GM21786 (cell line): ENCODE results near the gene GPR17.

ENCODE experiments used
- ATAC-seq: cut with Tn5 transposase; IDR thresholded peaks from one replicate; pipeline ENCODE4 v1.9.1; 2021; ENCODE audit not compliant: unreplicated experiment

The GPR17 gene

DNA sequence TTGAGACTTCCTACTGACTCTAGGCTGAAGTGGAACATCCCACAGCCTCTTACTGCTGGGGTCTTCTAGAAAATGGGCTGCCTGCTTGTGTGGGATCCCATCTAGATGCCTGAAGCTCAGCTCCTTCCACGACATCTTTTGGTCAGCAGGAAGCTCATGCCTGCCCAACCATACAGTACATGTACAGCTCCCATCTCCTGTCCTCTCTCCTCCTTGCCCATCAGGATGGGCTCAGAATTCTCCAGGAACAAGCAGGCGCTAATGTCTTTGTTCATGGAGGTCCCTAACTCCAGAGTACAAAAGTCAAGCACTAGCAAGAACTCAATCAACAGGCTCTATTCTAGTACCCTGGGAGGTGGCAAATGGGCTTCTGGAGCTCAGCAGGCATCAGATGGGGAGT lies 31.7 kb upstream of the GPR17 start:
- ATAC-seq, result no peak

GRCh38 chr2:127614731-127615130 lies 31.2 kb upstream of the GPR17 start:
- no peak for ATAC-seq

- ATAC-seq, result no peak
These were observed 30.3 kb upstream of the GPR17 start for GRCh38 chr2:127615511-127616166.

DNA sequence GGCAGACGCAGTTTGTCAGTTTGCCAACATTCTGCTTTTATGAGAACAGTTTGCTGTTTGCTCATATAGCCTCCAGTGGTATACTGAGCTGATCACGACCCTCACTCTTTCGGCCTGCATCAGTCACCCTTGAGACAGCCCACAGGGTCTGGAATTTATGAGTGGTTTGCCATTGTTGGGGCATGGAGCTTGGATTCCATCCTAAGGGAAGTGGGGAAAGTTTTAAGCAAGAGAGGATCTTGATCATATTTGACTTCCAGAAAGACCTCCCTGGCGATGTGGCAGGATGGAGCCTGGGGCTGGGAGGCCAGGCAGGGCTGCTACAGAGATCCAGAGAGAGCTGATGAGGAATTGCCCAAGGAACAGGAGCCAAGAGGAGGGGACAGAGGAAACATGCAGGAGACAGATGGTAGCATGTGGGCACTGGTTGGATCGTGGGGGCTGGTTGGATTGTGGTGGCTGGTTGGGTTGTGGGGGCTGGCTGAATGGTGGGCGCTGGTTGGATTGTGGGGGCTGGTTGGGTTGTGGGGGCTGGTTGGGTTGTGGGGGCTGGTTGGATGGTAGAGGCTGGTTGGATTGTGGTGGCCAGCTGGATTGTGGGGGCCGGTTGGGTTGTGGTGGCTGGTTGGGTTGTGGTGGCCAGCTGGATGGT lies 27.3 kb upstream of the GPR17 start:
- ATAC-seq, result no peak

- no peak for ATAC-seq
These were observed 26.8 kb upstream of the GPR17 start for GRCh38 chr2:127619203-127619590.

DNA sequence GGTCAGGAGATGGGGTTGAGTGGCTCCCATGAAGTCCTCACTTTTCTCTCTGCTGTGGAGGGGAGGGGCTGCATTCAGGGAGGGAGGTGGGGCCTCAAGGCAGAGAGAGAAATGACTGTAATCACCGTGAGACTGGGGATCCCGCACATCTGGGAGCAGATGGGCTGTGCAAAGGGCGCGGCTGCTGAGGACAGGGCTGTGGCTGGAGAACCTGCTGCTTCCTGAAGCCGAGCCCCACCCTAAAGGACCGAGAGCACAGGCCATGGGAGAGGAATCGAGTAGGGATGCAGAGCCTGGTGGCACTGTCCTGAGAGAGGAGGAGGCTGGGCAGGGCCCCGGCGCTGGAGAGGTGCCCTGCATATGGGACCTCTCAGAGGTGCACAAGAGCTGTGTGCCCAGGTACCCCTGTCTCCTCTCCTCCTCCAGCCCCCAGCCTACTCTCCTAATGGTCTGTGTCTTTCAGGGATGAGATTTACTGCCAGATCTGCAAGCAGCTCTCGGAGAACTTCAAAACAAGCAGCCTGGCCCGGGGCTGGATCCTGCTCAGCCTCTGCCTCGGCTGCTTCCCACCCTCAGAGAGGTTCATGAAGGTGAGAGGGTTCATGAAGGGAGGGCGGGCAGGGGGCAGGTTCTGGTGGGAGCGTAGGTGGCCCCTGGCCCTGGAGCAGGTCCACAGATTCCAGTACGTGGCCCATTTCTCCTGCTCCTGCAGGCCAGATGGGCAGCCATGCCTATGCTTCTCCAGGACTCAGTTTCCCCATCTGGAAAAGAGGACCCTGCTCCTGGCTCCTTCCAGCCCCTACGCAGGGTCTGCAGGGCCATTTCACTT lies 25.9 kb upstream of the GPR17 start:
- ATAC-seq, result no peak

GRCh38 chr2:127620866-127621265 lies 25.1 kb upstream of the GPR17 start:
- no peak for ATAC-seq

DNA sequence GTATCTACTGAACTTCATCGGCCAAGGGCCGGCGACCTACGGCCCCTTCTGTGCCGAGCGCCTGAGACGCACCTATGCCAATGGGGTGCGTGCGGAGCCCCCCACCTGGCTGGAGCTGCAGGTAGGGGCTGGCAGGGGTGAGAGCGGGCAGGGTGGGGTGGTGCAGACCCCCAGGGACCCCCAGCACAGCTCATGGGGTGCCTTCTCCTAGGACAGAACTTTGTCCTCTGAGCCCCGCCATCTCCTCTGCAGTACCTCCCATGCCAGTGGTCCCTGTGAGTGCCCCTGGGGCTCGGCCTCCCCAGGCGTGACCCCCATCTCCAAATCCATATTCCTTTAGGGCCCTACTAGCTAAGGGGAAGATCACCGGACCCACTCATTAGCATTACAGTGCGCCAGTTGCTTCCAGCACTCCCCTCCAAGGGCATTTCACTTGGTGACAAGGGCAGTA lies 23.9 kb upstream of the GPR17 start:
- ATAC-seq, result no peak

DNA sequence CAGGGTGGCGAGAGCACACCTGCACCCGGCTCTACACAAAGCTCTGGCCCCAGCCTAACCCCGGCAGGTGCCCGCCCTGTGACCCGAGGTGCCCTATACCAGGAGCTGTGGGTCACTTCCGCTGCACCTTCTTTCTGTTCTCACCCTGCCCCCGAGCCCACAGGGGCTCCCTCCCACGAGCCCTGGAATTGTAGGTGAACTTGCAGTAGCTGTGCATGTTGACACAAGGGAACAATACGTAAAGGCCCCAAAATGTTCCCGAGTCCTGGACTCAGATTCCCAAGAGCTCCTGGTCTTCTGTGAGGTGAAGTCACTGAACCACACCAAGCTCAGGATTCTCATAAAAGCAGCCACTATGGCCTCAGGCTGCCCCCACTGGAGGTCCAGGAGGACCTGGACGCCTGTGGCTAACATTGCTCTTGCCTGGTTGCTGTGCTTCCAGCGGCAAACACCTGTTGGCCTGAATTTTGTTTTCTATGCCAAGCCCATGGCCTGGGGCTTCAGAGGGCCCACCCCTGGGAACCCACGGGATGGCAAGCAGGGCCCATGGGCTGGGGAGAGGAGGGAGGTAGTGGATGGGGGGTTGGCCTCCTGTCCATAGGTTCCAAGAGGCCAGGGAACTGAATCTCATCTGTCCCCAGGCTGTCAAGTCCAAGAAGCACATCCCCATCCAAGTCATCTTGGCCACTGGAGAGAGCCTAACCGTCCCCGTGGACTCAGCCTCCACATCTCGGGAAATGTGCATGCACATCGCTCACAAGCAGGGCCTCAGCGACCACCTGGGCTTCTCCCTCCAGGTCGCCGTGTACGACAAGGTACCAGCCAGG lies 23.2 kb upstream of the GPR17 start:
- no peak for ATAC-seq

GRCh38 chr2:127623388-127624319 lies 22.3 kb upstream of the GPR17 start:
- no peak for ATAC-seq

DNA sequence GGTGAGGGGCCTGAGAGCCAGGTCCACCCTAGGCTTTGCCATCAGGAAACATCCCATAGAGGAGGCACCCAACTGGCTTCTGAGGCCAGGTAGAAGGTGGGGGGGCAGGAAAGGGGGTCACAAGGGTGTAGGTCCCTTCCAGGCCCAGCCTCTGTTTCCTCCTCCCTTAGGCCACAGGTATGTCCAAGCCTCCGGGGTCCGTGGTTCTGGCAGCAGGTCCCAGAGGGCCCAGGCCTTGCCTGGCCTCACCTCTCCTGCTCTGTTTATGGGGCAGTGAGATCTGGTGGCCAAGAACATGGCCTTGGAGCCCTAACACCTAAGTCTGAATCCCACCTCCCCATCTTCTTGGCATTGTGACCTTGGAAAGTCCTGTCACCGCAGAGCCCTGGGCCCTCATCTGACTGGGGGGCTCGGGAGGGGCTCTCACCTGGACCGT lies 21.6 kb upstream of the GPR17 start:
- ATAC-seq, result no peak

DNA sequence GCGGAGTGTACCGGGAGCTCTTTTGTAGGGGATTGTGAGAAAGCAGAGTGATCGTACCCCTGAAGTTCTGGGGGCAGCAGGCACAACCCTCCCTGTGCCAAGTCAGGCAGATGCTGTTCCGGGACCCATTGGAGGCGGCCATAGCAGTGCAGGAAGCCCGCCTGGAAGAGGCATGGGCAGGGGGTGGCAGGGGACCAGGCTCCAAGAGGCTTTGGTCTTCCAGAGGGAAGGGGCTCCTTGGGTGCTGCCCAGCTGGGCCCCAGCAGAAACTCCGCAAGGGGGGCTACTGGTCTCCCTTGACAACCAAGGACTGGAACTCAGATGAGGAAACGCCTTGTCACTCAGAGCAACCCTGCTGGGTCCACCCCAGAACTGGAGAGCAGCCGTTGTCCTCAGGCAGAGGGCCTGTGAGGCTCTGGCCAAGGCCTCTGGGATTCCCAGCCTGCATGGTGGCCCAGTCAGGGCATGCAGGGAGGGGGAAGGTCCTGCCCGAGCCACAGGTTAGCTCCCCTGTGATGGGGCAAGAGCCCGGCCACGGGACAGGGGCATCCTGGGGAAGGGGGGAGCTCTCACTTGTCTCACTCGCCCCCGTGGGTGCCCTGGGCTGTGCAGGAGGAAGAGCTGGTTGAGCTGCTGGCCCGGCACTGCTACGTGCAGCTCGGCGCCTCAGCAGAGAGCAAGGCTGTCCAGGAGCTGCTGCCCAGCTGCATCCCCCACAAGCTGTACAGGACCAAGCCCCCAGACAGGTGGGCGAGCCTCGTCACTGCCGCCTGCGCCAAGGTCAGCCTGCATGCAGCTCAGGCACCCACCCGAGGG lies 21.0 kb upstream of the GPR17 start:
- ATAC-seq, result no peak

DNA sequence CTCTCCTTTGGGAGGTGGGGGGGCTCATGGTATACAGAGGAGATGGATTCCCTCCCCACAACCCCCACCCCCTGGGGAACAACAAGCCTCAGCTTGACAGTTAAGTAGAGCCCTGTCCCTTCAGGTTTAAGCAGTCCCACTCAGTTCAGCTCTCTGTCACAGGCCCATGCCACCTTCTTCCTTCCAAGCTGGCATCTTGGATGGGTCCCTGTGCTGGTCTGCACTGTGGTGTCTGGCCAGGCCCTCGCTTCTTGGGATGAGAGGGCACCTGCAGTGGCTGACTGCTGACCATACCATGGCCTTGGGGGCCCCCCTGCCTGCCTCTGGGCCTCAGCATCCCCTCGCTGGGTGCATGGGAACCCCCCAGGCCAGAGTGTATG lies 20.4 kb upstream of the GPR17 start:
- no peak for ATAC-seq

DNA sequence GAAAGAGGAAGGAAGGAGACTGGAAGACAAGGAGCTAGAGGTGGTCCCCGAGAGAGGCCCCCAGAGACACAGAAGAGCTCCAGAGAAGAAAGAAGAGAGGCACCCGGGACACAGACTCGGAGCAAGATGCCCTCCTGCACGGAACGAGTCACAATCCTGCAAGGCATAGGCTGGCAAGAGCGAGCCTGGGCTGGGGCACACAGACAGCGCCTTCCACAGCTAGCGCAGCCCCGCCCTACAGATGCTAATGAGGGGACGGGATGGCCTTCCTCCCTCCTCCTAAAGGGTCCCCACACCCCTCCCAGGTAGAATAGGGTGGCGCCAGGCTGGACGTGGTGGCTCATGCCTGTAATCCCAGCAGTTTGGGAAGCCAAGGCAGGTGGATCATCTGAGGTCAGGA lies 19.8 kb upstream of the GPR17 start:
- no peak for ATAC-seq

GRCh38 chr2:127626917-127627739 lies 18.8 kb upstream of the GPR17 start:
- no peak for ATAC-seq

GRCh38 chr2:127627740-127628571 lies 18.0 kb upstream of the GPR17 start:
- no peak for ATAC-seq

DNA sequence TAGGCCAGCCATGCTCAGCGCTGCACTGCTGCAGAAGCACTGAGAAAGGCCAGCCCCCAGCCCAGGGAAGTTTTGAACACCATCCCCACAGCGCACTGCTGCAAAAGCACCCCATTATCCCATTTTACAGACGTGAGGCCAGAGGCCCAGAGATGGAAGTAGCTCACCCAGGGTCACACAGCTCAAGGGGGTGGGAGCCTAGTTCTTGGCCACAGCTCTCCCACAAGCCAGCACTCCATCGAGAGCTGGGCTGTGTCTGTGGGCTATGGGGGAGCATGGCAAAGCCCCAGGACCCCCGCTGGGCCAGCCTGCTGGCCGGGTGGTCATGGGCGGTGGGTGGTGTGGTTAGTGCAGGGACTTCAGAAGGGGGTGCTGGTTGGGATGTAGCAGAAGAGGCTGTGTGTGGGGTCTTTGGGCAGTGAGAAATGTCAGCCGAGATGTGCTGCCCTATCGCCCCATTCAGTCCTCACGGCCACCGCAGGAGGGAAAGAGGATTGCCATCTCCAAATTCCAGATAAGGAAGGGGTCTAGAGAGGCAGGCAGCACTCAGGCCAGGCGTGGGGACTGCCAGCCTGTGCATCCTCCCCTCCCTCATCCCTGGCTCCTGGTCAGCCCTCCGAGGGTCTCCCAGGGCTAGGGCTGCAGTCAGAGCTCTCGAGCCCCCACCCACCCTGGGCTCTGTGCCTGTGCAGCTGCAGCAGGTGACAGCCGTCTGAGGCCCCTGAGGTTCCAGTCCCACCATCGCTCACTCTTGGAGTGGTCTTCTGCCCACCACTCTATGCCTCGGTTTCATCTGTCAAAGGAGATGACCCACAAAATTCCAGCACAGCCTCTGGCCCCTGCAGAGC lies 17.0 kb upstream of the GPR17 start:
- ATAC-seq, result no peak
